Activated naive CD4-positive, alpha-beta T cell treated with anti-CD3 and anti-CD28 coated beads, Interleukin-2, amount 50 U/mL, for 72 hours (primary cell): ENCODE measurements around the gene ULK4. TPM values are rescaled to one million over a fixed set of nuclear protein-coding genes. Genes with fewer than 3 reads are reported as not detected.

ENCODE experiments used
- ATAC-seq, 2 donors: fragments of 150-1000 bp; cut with Tn5 transposase; 2 replicates each; pipeline ENCODE4 v1.10.0; 2021; ENCODE audit warnings: mild to moderate bottlenecking in 2 of 2, moderate library complexity in 2 of 2
- DNase-seq, 2 donors: peaks; one replicate each; pipeline ENCODE4 v3.0.0; 2021 to 2022; ENCODE audit warnings: low spot score in 2 of 2
- H3K27ac Mint-ChIP-seq, 2 donors: one replicate each; pipeline ENCODE4 v1.8.0; 2022; ENCODE audit warnings: mild to moderate bottlenecking in 2 of 2, mixed read lengths in 2 of 2
- H3K36me3 Mint-ChIP-seq, 2 donors: one replicate each; pipeline ENCODE4 v1.8.0; 2022; ENCODE audit warnings: mixed read lengths in 2 of 2
- H3K9me3 Mint-ChIP-seq, 2 donors: one replicate each; pipeline ENCODE4 v1.8.0; 2022; ENCODE audit warnings: mixed read lengths in 2 of 2
- total RNA-seq, 2 donors: library from RNA; stranded (reverse); gene quantifications; one replicate each; pipeline ENCODE4 v1.2.3, GENCODE V29; 2022

The ULK4 gene
- total RNA-seq, 2 donors from 2014 or later, result 8.1 to 8.9 TPM

DNA sequence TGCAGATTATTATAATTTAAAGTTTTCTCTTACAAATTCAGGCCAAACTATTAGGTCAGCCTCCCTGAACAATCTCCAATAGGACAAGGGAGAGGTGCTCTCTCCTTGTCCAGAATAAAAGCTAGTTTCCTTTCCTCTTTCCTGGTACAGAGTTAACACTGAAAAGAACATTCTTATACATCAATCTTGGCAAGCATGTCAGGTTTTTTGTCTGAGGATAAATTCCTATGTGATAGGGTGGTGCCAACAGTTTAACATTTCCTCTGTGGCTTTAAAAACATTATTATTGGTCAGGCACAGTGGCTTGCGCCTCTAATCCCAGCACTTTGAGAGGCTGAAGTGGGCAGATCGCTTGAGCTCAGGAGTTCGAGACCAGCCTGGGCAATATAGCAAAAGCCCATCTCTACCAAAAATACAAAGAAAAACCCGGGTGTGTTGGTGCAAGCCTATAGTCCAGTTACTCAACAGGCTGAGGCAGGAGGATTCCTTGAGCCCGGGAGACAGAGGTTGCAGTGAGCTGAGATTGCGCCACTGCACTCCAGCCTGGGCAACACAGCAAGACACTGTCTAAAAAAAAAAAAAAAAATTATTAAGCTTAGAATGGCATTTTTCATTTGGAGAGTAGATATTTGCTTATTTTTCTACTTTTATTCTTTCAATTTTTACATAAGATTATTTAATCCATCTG lies 13.7 kb upstream of the ULK4 start:
- no peaks in the 10 kb centered on the region for H3K36me3 Mint-ChIP-seq
- no peaks in the 10 kb centered on the region for H3K9me3 Mint-ChIP-seq
- DNase-seq (no peak), ATAC-seq (no peak)
- H3K27ac Mint-ChIP-seq, result no peak overlapping the region

DNA sequence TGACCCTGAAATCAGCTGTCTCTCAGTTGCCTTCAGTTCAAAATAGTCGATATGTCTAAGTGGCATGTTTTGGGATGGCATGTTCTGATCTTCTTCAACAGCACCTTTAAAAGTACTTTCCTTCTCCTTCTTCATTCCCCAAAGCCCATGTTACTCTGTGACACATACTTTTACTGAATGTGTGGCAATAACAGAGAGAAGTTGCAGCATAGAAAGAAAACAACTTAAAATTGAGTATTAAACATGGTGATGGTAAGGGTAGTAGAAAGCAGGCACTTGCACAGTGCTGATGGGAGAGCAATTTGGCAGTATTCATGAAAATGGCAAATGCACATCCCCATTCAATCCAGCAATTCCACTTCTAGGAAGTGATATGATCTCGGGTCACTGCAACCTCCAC lies 12.3 kb upstream of the ULK4 start:
- Mint-ChIP-seq H3K9me3 (no peaks in the 10 kb centered on the region), H3K27ac (no peak overlapping the region), H3K36me3 (no peaks in the 10 kb centered on the region)
- DNase-seq (no peak), ATAC-seq (no peak)

DNA sequence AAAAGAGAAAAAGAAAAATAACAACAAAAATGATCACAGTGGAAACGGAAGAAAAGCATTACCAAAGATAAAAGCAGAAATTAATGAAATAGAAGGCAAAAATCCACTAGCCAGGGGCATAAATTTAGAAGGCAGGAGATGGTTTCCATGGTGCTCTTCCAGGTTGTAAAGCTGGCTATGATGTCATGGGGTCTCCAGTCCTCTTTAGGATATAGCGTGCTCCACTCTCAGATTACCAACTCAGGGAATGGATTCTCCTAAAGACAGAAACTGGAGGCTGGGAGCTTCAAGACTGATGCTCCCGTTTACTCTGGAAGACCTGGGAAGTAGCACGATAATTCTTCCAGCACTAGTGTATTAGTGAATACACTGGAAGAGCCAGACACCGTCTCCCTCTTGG lies 10.9 kb upstream of the ULK4 start:
- DNase-seq (no peak), ATAC-seq (no peak)
- Mint-ChIP-seq H3K9me3 (no peaks in the 10 kb centered on the region), H3K27ac (no peak overlapping the region), H3K36me3 (no peaks in the 10 kb centered on the region)

DNA sequence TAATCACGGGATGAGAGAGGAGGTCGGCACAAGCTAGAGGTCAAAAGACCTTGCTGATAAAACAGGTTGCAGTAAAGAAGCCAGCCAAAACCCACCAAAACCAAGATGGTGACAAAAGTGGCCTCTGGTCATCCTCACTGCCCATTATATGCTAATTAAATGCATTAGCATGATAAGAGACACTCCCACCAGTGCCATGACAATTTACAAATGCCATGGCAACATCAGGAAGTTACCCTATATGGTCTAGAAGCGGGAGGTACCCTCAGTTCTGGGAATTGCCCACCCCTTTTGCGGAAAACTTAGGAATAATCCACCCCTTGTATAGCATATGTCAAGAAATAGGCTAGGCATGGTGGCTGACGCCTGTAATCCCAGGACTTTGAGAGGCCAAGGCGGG lies 4.3 kb upstream of the ULK4 start:
- no peak for DNase-seq
- H3K36me3 Mint-ChIP-seq, result peaks cover 0 to 10% of the 10 kb centered on the region in 2 donors

DNA sequence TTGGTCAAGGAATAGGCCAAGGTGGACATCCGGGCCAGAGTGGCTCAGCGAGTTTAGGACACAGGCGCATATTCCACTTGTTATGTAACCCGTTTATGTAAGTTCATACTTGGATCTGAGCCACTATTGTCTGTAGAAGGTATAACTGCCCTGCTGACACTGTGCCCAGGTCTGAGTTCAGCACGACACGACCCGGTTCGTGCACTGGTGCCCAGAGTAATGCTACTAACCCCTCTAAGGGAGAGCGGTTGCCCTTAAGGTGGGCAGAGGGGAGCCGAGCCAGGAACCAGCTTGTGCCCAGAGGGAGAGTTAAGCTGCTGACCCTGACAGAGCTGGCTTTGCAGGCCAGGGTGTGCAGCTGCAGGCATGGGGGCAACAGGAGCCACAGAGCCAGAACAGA lies 1.9 kb upstream of the ULK4 start:
- no peak for DNase-seq
- no peak for ATAC-seq
- peak overlapping the region in 1 of 2 donors; percentile 92 for H3K27ac Mint-ChIP-seq
- H3K36me3 Mint-ChIP-seq, result peaks cover 0 to 10% of the 10 kb centered on the region in 2 donors
- no peaks in the 10 kb centered on the region for H3K9me3 Mint-ChIP-seq

More for the DNA sequence above, 4.3 kb upstream of the ULK4 start:
- ATAC-seq, result no peak
- Mint-ChIP-seq H3K9me3 (no peaks in the 10 kb centered on the region), H3K27ac (no peak overlapping the region)

DNA sequence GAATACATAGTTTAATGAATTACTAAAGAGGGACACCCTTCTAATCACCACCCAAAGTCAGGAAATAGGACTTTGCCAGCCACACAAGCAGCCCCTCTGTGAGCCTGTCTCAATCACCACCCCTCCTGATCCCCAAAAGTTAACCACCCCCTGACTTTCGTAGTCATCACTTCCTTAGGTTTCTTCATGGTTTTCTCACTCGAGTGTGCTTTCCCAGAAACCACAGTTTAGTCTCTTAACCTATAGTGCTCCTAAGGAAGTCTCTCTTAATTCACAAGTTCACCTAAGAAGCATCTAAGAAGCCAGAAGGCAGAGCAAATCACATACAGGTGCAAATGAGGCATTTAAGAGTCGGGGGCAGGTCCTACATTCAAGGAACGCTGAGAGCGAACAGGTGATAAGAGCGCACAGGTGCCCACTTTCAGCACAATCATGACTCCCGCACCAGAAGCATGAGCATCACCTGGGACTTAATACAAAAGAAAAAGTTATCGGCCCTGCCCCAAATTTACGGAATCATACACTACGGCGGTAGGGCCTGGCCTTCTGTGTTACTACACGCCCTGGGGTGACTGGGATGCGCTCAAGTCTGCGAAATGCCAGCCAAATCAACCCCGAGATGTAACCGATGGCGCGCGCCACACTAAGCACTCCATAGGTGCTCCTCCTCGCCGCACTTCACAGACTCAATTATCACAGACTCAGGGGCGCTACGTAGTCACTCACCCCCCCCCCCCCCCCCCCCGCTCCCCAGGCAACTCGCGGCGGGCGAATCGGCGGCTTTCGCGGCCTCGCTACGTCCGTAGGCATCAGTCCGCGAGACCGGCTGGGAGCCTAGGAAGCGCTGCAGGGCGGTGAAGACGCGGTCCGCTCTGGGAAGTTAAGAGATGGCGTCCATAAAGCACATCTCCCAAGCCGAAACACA lies 815 bp downstream of the ULK4 start:
- ATAC-seq, result peak; percentile 19 to 44
- Mint-ChIP-seq H3K36me3 (peaks cover 0 to 10% of the 10 kb centered on the region in 2 donors), H3K9me3 (no peaks in the 10 kb centered on the region), H3K27ac (peak overlapping the region; percentile 92 to 99)
- DNase-seq, result peak; percentile 48 to 63

DNA sequence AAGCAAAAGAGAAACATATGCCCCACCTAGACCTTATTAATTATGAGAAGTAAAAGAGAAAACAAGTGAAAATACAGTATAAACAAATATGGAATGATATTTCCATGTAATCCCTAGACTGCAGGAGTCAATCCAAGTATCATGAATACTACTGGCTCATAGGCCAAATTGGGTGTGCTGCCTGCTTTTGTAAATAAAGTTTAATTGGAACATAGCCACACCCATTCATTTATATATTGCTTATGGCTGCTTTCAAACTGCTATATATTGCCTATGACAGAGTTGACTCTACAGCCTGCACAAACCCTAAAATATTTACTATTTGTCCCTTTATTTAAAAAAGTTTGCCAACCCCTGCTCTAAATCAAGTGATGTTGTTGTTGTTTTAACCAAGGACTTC lies 5.3 kb downstream of the ULK4 start:
- Mint-ChIP-seq H3K36me3 (peaks cover 0 to 4% of the 10 kb centered on the region in 2 donors), H3K27ac (no peak overlapping the region), H3K9me3 (no peaks in the 10 kb centered on the region)
- DNase-seq (no peak), ATAC-seq (no peak)

DNA sequence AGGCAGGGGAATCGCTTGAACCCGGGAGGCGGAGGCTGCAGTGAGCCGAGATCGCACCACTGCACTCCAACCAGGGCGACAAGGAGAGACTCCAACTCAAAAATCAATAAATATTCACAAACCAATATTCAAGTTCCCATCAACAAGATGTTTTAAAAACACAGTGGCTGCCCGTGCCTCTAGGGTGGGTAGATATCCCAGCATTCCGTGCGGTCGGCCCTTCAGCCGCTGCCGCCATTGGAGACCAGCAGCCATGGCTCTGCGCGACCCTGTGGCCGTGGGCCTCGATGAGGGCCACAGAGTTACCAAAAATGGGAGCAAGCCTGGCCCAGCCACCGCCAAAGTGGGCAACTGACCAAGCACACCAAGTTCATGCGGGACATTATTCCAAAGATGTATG lies 6.7 kb downstream of the ULK4 start:
- DNase-seq (no peak), ATAC-seq (no peak)
- Mint-ChIP-seq H3K27ac (no peak overlapping the region), H3K36me3 (no peaks in the 10 kb centered on the region), H3K9me3 (no peaks in the 10 kb centered on the region)

DNA sequence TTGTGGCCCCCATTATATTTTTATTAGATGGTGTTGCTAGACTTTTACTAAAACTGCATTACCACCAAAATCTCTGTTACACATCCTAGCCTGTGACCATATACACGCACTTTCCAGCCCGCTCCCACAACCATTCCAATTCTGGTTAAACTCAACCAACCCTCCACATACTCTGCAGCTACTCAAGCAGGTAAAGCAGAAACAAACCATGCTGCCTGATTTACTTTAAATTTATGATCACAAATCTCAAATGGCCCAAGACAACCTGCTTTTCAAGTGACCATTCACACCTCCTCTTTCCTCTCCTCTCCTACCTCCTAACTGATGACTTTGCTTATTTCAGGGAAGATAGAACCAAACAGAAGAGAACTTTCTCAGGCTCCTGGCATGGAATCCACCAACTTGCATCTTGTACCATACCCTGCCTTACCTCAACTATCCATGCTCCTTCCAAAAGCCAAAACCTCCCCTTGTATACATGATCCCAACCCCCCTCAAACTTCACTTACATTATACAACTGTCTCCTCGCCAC lies 18.5 kb downstream of the ULK4 start:
- Mint-ChIP-seq H3K27ac (no peak overlapping the region), H3K9me3 (no peaks in the 10 kb centered on the region), H3K36me3 (no peaks in the 10 kb centered on the region)
- DNase-seq, result no peak
- ATAC-seq, result no peak

DNA sequence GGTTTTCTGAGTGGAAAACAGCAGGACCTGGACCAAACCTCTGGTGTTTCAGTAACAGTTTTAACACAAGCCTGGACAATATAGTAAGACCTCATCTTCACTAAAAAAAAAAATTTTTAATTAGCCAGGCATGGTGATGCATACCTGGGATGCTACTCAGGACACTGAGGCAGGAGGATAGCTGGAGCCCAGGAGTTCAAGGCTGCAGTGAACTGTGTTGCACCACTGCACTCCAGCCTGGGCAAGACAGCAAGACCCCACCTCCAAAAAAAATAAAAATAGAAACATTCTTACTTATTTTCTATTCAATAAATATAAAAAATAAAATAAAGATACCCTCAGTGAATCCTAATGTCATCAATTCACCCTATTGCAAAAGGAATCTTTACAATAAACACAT lies 21.5 kb downstream of the ULK4 start:
- DNase-seq (no peak), ATAC-seq (no peak)
- Mint-ChIP-seq H3K36me3 (peaks cover 0 to 4% of the 10 kb centered on the region in 2 donors), H3K9me3 (no peaks in the 10 kb centered on the region), H3K27ac (no peak overlapping the region)

DNA sequence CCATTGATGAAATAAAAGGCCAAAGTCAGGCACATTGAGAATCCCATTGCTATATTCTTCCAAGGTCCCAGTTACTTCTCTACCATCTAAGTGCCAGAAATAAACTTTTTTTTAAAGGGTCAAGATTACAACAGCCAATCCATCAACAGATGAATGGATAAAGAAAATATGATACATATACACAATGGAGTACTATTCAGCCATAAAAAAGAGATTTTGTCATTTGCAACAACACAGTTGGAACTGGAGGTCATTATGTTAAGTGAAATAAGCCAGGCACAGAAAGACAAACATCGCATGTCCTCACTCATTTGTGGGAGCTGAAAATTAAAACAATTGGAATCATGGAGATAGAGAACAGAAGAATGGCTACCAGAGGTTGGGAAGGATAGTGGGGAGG lies 25.5 kb downstream of the ULK4 start:
- Mint-ChIP-seq H3K27ac (no peak overlapping the region), H3K9me3 (no peaks in the 10 kb centered on the region), H3K36me3 (peaks cover 0 to 4% of the 10 kb centered on the region in 2 donors)
- DNase-seq (no peak), ATAC-seq (no peak)

DNA sequence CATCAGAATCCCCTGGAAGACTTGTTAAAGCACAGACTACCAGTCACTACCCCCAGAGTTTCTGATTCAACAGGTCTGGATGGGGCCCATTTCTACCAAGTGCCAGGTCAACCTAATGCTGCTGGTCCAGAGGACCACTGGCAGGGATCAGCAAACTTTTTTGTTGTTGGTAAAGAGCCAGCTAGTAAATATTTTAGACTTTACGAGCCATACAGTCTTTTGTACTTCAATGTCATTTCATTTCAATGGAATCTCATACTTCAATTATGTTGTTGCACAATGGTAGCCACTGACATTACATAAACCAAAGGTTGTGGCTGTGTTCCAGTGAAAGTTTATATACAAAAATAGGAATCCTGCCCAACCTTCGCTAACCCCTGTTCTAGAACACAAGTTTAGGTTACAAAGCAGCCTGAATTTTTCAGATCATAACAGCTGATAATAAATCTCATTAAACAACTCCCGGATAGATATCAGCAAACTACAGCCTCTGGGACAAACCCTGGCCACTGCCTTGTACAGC lies 28.7 kb downstream of the ULK4 start:
- peaks cover 0 to 10% of the 10 kb centered on the region in 2 donors for H3K36me3 Mint-ChIP-seq
- ATAC-seq (no peak), DNase-seq (no peak)
- no peak overlapping the region for H3K27ac Mint-ChIP-seq
- no peaks in the 10 kb centered on the region for H3K9me3 Mint-ChIP-seq

DNA sequence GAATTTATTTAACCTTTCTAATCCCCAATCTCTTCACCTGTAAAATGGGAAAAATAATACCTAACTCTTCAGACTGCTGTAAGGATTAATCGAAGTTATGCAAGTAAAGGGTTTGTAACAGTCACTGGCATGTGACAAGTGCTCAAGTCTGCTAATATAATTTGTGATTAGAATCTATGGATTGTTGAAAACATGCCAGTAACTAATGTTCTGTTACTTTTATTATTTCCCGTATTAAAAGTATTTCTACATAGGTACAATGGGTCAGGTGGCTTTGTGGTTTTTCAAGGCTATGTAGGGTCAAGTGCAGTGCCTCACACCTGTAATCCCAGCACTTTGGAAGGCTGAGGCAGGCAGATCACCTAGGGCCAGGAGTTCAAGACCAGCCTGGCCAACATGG lies 29.4 kb downstream of the ULK4 start:
- no peak for ATAC-seq
- Mint-ChIP-seq H3K36me3 (peaks cover 0 to 15% of the 10 kb centered on the region in 2 donors), H3K27ac (no peak overlapping the region), H3K9me3 (no peaks in the 10 kb centered on the region)
- DNase-seq, result no peak

DNA sequence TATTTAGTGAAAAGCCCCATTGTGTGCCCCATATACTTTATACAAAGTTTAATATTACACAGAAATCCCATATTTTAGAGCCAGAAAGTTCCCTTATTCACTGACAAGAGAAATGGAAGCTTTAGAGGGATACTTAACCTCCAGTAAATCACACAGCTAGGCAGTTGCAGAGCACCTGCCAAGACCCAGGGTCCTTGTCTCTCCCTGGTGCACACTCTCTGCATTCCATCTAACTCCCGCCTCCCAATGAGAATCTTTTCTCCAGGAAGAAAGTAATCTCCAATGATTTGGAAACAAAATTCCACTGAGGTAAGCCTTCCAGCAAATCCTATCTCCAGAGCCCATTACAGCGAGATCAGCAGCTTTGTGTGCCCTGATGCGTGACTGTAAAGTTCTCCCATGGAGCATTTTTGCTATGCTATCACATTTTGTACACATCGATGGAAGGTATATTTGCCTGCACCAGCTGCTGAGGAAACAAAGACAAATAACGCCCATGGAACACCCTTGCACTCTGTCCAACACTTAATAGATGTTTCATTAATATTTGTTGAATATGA lies 41.4 kb downstream of the ULK4 start:
- no peak for ATAC-seq
- H3K9me3 Mint-ChIP-seq, result no peaks in the 10 kb centered on the region
- no peak for DNase-seq
- H3K27ac Mint-ChIP-seq, result no peak overlapping the region
- no peaks in the 10 kb centered on the region for H3K36me3 Mint-ChIP-seq

DNA sequence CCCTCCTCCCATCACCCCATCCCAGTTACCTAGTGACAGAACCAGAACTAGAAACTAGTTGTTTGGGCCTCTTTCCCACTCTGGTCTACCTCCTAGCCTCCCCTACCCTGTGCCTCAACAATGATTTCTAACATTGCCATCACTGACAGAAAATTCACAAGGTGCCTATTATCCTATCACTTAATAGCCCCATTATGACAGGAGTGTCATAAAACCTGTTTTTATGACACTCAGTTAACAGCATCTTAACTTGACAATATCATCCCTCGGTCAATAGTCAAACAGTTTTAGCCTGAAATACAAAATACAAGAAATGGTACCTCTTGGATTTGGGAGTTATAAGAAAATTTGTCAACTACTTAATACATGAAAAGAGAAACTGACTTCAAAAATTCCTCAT lies 46.5 kb downstream of the ULK4 start:
- H3K36me3 Mint-ChIP-seq, result no peaks in the 10 kb centered on the region
- H3K9me3 Mint-ChIP-seq, result no peaks in the 10 kb centered on the region
- DNase-seq, result no peak
- H3K27ac Mint-ChIP-seq, result no peak overlapping the region
- ATAC-seq, result no peak

DNA sequence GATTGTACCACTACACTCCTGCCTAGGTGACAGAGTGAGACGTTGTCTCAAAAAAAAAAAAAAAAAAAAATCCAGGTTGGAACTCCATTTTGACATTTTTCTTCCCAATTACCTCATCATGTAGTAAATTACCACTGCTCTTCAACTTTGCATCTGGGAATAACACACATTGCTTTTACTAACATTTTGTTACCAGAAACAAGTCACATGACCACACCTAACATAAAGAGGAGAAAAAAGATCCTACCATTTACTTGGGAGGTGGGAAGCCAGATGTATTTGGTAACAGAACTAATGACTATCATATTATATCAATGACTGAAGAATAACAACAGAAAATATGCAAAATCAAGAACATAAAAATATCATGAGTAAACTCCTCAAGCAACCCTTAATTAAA lies 49.6 kb downstream of the ULK4 start:
- Mint-ChIP-seq H3K9me3 (no peaks in the 10 kb centered on the region), H3K36me3 (no peaks in the 10 kb centered on the region), H3K27ac (peak overlapping the region in 1 of 2 donors; percentile 59)
- ATAC-seq, result no peak
- DNase-seq, result no peak
